Measurements from ENCODE around the gene YARS2. TPM values are rescaled to one million over a fixed set of nuclear protein-coding genes. Genes with fewer than 3 reads are reported as not detected.

Gene YARS2
- polyA plus RNA-seq, 1 donor from 2014 or later = 25.6 TPM

DNA sequence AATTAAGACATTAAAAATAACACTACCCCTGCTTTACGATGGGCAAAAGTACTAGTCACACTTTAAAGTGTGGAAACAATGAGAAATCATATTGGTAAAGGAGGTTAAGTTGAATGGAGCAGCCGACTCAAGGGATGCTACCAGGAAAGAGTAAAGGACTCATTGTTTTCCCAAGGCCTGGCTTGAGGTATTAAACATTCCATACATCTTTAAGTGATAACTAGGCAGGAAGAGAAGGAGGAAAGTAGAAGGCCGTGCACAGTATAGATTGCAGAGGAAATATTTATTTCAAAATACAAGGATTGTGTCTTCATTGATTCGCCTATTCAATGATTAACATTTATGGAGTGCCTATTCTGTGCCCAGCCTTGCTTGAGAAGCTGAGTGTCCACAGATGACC is 20.6 kb upstream of the YARS2 start:
- Histone ChIP-seq H3K9me2 (ENCODE audit: insufficient read depth, low read length) (no peaks in the 10 kb centered on the region), H3K9me3 (ENCODE audit: low read length) (no peaks in the 10 kb centered on the region), H3K9ac (ENCODE audit: low read length) (no peak overlapping the region), H3K27me3 (ENCODE audit: insufficient read depth, low read depth, low read length) (no peaks in the 10 kb centered on the region), H3K36me3 (ENCODE audit: insufficient read depth, low read length) (no peaks in the 10 kb centered on the region), H3K27ac (ENCODE audit: low read length) (no peak overlapping the region), H3K4me3 (ENCODE audit: low read length) (no peak overlapping the region), H3K79me2 (replicated peaks; ENCODE audit: insufficient read depth, low read length) (no peaks in the 10 kb centered on the region), H3F3A (ENCODE audit: insufficient read depth, low read length, poor library complexity, severe bottlenecking) (no peaks in the 10 kb centered on the region), H2AFZ (ENCODE audit: low read depth, low read length) (no peak overlapping the region), H4K20me1 (ENCODE audit: insufficient read depth) (no peaks in the 10 kb centered on the region), H3K4me2 (ENCODE audit: low read length) (no peak overlapping the region)
- TF ChIP-seq, protein P1, sequence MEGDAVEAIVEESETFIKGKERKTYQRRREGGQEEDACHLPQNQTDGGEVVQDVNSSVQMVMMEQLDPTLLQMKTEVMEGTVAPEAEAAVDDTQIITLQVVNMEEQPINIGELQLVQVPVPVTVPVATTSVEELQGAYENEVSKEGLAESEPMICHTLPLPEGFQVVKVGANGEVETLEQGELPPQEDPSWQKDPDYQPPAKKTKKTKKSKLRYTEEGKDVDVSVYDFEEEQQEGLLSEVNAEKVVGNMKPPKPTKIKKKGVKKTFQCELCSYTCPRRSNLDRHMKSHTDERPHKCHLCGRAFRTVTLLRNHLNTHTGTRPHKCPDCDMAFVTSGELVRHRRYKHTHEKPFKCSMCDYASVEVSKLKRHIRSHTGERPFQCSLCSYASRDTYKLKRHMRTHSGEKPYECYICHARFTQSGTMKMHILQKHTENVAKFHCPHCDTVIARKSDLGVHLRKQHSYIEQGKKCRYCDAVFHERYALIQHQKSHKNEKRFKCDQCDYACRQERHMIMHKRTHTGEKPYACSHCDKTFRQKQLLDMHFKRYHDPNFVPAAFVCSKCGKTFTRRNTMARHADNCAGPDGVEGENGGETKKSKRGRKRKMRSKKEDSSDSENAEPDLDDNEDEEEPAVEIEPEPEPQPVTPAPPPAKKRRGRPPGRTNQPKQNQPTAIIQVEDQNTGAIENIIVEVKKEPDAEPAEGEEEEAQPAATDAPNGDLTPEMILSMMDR (IDR thresholded peaks at IDR 0.05; ENCODE audit: poor library complexity, severe bottlenecking) = no peak
- no peak for TF ChIP-seq EP300 (conservative IDR thresholded peaks at IDR 0.05; ENCODE audit: poor library complexity, severe bottlenecking)
- TF ChIP-seq POLR2AphosphoS5 (IDR thresholded peaks at IDR 0.05) = no peak
- TF ChIP-seq, protein P2, sequence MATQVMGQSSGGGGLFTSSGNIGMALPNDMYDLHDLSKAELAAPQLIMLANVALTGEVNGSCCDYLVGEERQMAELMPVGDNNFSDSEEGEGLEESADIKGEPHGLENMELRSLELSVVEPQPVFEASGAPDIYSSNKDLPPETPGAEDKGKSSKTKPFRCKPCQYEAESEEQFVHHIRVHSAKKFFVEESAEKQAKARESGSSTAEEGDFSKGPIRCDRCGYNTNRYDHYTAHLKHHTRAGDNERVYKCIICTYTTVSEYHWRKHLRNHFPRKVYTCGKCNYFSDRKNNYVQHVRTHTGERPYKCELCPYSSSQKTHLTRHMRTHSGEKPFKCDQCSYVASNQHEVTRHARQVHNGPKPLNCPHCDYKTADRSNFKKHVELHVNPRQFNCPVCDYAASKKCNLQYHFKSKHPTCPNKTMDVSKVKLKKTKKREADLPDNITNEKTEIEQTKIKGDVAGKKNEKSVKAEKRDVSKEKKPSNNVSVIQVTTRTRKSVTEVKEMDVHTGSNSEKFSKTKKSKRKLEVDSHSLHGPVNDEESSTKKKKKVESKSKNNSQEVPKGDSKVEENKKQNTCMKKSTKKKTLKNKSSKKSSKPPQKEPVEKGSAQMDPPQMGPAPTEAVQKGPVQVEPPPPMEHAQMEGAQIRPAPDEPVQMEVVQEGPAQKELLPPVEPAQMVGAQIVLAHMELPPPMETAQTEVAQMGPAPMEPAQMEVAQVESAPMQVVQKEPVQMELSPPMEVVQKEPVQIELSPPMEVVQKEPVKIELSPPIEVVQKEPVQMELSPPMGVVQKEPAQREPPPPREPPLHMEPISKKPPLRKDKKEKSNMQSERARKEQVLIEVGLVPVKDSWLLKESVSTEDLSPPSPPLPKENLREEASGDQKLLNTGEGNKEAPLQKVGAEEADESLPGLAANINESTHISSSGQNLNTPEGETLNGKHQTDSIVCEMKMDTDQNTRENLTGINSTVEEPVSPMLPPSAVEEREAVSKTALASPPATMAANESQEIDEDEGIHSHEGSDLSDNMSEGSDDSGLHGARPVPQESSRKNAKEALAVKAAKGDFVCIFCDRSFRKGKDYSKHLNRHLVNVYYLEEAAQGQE (IDR thresholded peaks at IDR 0.05; ENCODE audit: borderline replicate concordance) = no peak
- TF ChIP-seq MXI1 (conservative IDR thresholded peaks at IDR 0.05; ENCODE audit: poor library complexity, severe bottlenecking) = no peak
- no peak for TF ChIP-seq TAF1 (IDR thresholded peaks at IDR 0.05; ENCODE audit: low read depth)
- no peak for TF ChIP-seq SMC3 (conservative IDR thresholded peaks at IDR 0.05; ENCODE audit: poor library complexity)
- TF ChIP-seq EZH2 (IDR thresholded peaks at IDR 0.05; ENCODE audit: borderline replicate concordance, insufficient read depth, low read length, poor library complexity, severe bottlenecking) = no peak
- no peak for TF ChIP-seq RAD21 (conservative IDR thresholded peaks at IDR 0.05)

DNA sequence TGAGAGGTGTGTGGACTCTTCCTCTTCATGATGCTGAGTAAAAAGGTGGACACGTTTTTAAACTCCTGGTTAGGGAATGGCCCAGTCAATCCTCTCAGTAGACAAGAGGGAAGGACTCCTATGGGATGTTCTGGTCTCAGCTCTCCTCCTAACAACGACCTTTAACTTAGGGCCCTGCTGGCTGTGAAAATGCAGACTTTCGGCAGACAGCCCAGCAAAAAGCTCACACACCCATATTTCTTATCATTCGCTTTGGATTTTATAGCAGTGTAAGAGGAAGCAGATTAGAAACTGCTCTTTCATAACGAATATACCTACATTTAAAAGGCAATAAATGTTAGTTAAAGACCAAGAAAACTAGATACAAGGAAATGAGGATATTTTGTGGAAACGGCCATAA is 18.0 kb upstream of the YARS2 start:
- TF ChIP-seq RAD21 (conservative IDR thresholded peaks at IDR 0.05) (no peak), TAF1 (IDR thresholded peaks at IDR 0.05; ENCODE audit: low read depth) (no peak), MXI1 (conservative IDR thresholded peaks at IDR 0.05; ENCODE audit: poor library complexity, severe bottlenecking) (no peak), POLR2AphosphoS5 (IDR thresholded peaks at IDR 0.05) (no peak), EZH2 (IDR thresholded peaks at IDR 0.05; ENCODE audit: borderline replicate concordance, insufficient read depth, low read length, poor library complexity, severe bottlenecking) (no peak), EP300 (conservative IDR thresholded peaks at IDR 0.05; ENCODE audit: poor library complexity, severe bottlenecking) (no peak), SMC3 (conservative IDR thresholded peaks at IDR 0.05; ENCODE audit: poor library complexity) (no peak)
- TF ChIP-seq, protein P1 (IDR thresholded peaks at IDR 0.05; ENCODE audit: poor library complexity, severe bottlenecking) = no peak
- TF ChIP-seq, protein P2 (IDR thresholded peaks at IDR 0.05; ENCODE audit: borderline replicate concordance) = no peak
- Histone ChIP-seq H3K4me2 (ENCODE audit: low read length) (no peak overlapping the region), H3K9me3 (ENCODE audit: low read length) (no peaks in the 10 kb centered on the region), H3K4me3 (ENCODE audit: low read length) (no peak overlapping the region), H3K27me3 (ENCODE audit: insufficient read depth, low read depth, low read length) (no peaks in the 10 kb centered on the region), H3K79me2 (replicated peaks; ENCODE audit: insufficient read depth, low read length) (no peaks in the 10 kb centered on the region), H3K27ac (ENCODE audit: low read length) (no peak overlapping the region), H3F3A (ENCODE audit: insufficient read depth, low read length, poor library complexity, severe bottlenecking) (no peaks in the 10 kb centered on the region), H3K9me2 (ENCODE audit: insufficient read depth, low read length) (no peaks in the 10 kb centered on the region), H3K9ac (ENCODE audit: low read length) (no peak overlapping the region), H4K20me1 (ENCODE audit: insufficient read depth) (no peaks in the 10 kb centered on the region), H3K36me3 (ENCODE audit: insufficient read depth, low read length) (no peaks in the 10 kb centered on the region), H2AFZ (ENCODE audit: low read depth, low read length) (no peak overlapping the region)
